Testis (tissue), 2 donors: Measurements from ENCODE around the gene DPEP1.

ENCODE experiments used
- CTCF ChIP-seq, 3 experiments: fragments of 450-650 bp in 2 of 3; fragments of 200-600 bp in 1 of 3; sonication (generic) in 1 of 3; IDR thresholded peaks; one replicate each; pipeline ENCODE4 v1.5.1; 2016 to 2019; ENCODE audit warnings: antibody characterized with exemption in 3 of 3, mild to moderate bottlenecking in 2 of 3, moderate library complexity in 1 of 3
- POLR2A ChIP-seq: fragments of 450-650 bp; IDR thresholded peaks from one replicate; pipeline ENCODE4 v1.6.1; 2017; ENCODE audit warnings: antibody characterized with exemption, mild to moderate bottlenecking, moderate library complexity

GRCh38 chr16:89660146-89660545 lies 46.7 kb downstream of the DPEP1 start:
- no peak for TF ChIP-seq CTCF (IDR thresholded peaks at IDR 0.05)
- TF ChIP-seq POLR2A, result no peak
